Activated CD8-positive, alpha-beta memory T cell treated with anti-CD3 and anti-CD28 coated beads, Interleukin-2, amount 50 U/mL, for 24 hours (primary cell): Measurements from ENCODE around the gene CNTNAP5.

Experiments
- DNase-seq: peaks from one replicate; pipeline ENCODE4 v3.0.0-alpha.2; 2020; ENCODE audit errors: extremely low read depth

The CNTNAP5 gene

DNA sequence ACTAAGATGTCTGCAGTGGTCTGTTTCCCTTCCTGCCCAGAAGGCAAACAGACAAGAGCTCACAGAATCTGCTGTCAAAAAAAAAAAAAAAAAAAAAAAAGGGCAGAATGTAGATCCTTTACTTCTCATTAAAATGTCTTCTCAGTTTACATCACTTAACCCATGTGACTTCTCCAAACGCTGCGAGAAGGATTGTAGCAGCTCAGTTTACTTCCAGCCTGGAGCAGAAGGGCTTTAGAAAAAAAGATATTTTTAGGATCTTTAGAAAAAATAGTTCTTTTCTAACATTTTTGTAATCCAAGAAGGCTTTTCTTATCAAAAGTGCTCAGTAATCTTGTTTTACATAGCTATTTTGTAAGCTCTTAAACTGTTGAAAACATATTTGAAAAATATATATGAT is 425.4 kb downstream of the CNTNAP5 start:
- DNase-seq, result no peak

DNA sequence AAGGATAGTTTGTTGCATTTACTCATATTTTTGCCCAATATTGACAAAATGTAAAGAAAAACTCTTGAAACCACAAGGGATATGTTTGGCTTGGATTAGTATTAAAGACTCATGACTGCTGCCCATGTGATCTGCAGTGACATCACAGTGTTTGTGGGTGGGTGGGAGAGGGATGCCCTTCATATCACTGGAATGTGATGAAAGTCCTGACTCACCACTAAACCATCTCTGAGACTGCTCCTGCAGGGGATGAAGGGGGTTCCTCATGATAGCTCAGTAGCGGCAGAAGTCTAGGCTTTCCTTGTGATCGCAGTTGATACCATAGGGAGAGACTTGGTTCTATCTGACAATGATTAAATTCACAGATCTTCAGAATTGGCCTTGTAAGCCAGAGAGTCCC is 451.2 kb downstream of the CNTNAP5 start:
- no peak for DNase-seq

DNA sequence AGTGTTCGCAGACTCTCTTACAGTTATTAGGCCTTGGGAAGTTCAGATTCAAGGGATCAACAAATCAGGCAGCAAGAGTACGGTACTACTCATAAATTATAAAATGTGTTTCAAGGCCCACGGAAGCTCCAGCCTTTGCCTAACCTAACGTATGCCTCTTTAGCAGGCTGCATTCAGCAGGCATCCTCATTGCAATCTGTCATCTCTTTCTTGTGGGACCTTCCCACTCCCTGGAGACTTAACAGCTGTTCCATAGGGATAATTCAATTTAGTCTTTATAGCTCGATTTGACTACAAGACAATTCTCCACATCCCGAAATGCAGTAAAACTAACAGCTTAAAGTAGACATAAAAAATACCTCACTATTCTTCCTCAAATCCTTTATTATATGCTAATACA is 453.7 kb downstream of the CNTNAP5 start:
- DNase-seq, result no peak

- no peak for DNase-seq
Observed at GRCh38 chr2:124480958-124481357, 455.9 kb downstream of the CNTNAP5 start.

GRCh38 chr2:124482044-124482443 is 457.0 kb downstream of the CNTNAP5 start:
- DNase-seq, result no peak

DNA sequence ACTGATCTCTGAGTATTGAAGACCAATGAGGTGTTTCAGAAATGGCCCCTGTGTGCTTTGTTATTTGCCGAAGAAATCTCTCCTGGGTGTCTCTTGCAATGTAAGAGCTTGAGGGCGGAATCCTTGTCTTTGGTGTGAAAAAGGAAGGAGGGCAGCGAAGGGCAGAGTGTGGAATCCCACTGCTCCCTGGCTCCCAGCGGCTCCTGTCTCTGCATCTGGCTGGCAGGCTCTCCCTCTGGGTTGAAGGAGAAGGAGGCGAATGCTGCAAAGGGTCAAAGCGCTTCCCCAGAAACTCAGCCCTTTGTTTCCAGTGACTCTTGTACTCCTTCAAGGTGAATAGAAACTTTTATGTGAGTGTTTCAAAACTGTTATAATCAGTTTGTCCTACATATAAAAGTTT is 457.5 kb downstream of the CNTNAP5 start:
- no peak for DNase-seq

- DNase-seq, result no peak
Observed at GRCh38 chr2:124485659-124486058, 460.6 kb downstream of the CNTNAP5 start.

GRCh38 chr2:124489686-124490085 is 464.6 kb downstream of the CNTNAP5 start:
- no peak for DNase-seq

DNA sequence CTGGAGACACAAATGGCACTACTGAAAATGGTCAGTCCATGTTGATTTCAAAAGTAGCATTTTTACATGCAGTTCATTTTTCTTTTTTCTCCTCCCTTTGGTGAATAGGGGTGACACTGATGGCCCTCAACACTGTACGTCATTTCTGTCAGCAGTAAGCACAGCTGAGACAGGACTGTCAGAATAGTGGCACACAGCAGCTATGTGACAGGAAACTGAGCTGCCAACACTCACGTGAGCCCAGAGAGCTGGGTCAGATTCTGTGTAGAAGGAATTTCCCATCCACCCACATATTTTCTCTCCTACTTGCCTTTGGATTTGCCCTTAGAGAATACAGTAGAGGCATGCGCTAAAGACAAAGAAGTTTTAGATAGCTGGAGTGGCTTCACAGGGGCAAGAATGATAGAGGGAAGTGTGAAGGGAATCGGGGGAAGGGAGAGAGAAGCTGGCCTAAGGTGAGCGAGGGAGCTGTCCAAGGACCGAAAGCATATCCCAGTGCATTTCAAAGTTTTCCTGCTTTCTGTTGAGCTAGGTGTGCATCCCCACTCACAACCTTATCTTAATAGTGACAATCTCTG is 476.6 kb downstream of the CNTNAP5 start:
- DNase-seq, result no peak

GRCh38 chr2:124514236-124514635 is 489.1 kb downstream of the CNTNAP5 start:
- DNase-seq, result no peak

DNA sequence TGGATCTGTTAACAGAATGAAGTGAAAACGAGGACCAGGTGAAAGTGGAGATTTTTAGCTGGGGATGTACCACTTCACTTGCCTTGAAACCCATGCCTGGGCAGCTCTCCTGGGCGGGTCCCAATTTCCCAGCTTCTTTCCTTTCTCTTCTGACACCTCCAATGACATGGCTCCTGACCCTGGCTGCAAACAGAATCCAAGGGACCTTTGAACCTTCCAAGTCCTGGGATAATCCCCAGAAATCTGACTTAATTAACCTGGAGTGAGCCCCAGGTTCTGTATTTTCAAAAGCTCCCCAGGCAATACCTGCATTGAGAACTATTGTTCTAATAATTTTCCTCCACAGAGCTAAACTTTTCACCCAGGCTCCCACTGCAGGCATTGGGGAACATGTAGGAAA is 495.9 kb downstream of the CNTNAP5 start:
- DNase-seq, result no peak

GRCh38 chr2:124523096-124523495 is 498.0 kb downstream of the CNTNAP5 start:
- DNase-seq, result no peak

- DNase-seq, result no peak
Observed at GRCh38 chr2:124524155-124524915, 499.2 kb downstream of the CNTNAP5 start.

DNA sequence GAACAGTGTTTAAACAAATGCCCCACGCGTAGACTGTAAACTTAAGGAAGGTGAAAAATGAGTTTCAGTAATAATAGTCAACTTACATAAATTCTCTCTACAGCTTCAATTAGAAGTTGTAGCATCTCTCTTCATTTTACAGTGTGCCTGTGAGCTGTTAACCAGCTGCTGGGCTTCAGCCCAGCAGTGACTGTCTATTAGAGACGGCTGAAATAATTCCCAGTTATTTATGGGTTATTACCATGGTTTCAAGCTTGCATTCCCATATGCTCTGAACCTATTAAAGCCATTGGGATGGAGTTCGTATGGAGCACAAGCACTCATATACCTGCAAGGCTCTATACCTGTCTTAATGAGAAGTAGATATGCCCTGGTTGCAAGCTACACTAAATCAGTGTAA is 501.1 kb downstream of the CNTNAP5 start:
- no peak for DNase-seq

DNA sequence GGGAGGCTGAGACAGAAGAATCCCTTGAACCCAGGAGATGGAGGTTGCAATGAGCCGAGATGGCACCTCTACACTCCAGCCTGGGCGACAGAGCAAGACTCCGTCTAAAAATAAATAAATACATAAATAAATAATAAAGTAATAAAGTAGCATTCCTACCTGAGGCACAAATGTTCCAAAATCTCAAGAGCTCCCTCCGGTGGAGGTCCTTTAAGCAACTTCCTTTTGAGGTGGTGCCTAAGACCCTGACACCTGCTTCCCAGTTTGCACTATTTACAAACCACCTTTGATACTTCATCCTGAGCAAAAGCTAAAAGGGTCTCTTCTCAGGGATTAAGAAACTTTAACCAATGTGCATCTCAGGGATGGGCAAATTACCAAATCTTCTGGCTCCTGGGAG is 505.1 kb downstream of the CNTNAP5 start:
- no peak for DNase-seq

- DNase-seq, result no peak
Observed at GRCh38 chr2:124533226-124533954, 508.3 kb downstream of the CNTNAP5 start.

DNA sequence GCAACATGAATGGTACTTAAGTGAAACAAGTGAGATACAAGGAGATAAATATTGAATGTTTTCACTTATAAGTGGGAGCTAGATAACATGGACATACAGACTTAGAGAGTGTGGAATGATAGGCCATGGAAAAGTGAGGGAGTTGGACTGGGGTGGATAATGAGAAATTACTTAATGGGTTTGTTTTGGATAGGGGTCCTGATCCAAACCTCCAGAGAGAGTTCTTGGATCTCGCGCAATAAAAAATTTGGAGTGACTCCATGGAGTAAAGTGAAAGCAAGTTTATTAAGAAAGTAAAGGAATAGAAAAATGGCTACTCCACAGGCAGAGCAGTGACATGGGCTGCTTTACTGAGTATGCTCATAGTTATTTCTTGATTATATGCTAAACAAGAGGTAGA is 508.9 kb downstream of the CNTNAP5 start:
- DNase-seq, result no peak

DNA sequence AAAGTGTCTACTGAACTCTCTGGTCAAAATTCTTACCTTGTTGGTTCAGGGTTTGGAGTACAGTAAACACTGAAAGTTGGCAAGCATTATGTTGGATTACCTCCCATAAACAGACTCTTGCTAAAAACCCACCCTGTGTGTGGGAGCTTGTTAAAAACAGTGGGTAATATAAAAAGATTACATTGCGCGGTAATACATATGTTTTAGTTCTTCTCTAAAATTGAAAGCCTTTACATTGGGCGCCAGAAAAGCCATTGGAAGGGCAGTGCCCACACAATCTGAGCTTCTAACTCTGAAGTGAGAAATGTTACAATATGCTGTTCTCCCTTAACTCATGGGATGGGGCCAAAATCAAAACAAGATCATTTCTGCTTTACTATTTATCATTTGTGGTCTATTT is 510.7 kb downstream of the CNTNAP5 start:
- DNase-seq, result no peak

DNA sequence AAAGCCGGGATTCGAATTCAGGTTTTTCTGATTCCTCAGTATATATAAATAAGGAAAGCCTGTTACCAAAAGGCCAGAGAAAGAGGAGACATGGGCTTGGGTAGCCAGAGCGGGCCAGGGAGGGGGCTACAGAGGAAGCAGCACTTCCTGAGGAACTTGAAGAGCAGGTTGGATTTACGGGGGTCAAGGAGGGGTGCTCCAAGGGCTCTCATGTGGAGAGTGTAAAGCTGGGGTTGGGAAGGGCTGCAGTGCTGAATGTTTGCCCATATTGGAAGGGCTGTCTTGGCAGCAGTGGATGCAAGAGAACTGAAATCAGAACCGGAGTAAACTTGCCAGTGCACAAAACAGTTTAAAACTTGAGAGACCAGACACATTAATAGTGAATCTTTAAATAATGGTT is 511.5 kb downstream of the CNTNAP5 start:
- DNase-seq, result no peak

DNA sequence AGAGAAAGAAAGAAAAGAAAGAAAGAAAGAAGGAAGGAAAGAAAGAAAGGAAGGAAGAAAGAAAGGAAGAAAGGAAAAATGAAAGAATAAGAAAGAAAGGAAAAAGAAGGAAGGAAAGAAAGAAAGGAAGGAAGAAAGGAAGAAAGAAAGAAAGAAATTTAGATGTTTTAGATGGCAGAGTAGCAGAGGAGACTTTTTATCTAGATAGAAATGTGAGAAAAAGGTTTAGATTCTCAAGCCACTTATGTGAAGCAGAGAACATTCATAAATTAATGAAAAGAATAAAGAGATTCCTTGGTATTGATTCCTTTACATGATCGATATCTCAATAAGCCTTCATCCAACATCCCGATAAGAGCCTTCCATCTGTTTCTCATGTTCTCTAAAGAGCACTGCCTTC is 513.5 kb downstream of the CNTNAP5 start:
- no peak for DNase-seq

GRCh38 chr2:124540805-124541204 is 515.7 kb downstream of the CNTNAP5 start:
- no peak for DNase-seq

GRCh38 chr2:124542932-124543640 is 518.0 kb downstream of the CNTNAP5 start:
- DNase-seq, result no peak
